DOHH2 (cell line): Measurements from ENCODE around the gene WDR64.

Experiments used
- EZH2phosphoT487 ChIP-seq: fragments of 200-600 bp; sonication (generic); IDR thresholded peaks from 2 replicates; pipeline ENCODE4 v1.6.1; 2017; ENCODE audit warnings: borderline replicate concordance, mild to moderate bottlenecking, antibody characterized with exemption, low read length, moderate library complexity, mixed read lengths
- TF ChIP-seq, protein P1 (sequence below): fragments of 200-600 bp; sonication (generic); IDR thresholded peaks from one replicate; pipeline ENCODE4 v1.5.1; 2014; ENCODE audit warnings: antibody characterized with exemption, mild to moderate bottlenecking, low read depth, low read length; ENCODE audit not compliant: poor library complexity, severe bottlenecking

DNA sequence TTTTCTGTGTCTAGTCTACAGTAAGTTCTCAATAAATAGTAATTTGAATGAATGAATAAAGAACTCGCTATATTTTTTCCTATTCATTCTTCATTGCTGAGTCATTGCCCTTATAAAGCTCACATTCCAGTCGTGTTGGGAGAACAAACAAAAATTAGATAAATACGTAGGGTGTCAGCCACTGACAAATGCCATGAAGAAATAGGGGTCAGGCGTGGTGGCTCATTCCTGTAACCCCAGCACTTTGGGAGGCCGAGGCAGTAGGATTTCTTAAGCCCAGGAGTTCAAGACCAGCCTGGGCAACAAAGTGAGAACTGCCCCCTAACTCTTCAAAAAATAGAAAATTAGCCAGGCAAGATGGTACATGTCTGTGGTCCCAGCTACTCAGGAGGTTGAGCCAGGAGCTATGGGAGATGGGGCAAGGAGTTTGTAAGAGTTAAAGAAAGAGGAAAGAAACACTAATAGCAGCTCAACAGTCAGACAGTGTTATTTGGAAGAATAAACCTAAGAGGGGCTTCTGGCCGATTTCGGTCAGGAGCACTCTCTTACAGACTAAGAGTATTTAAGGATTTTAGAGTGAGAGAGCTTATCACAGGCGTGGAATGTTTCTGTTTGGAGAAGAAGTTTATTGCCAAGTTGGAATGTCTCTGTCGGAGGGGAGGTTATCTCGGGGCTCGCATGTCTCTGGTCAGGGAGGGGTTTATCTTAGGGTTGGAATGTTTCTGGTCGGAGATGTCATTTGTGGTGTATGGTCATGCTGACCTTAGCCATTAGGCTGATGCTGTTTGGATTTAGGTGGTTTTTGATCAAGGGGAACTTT, 10.1 kb upstream of the WDR64 start:
- TF ChIP-seq, protein P1, sequence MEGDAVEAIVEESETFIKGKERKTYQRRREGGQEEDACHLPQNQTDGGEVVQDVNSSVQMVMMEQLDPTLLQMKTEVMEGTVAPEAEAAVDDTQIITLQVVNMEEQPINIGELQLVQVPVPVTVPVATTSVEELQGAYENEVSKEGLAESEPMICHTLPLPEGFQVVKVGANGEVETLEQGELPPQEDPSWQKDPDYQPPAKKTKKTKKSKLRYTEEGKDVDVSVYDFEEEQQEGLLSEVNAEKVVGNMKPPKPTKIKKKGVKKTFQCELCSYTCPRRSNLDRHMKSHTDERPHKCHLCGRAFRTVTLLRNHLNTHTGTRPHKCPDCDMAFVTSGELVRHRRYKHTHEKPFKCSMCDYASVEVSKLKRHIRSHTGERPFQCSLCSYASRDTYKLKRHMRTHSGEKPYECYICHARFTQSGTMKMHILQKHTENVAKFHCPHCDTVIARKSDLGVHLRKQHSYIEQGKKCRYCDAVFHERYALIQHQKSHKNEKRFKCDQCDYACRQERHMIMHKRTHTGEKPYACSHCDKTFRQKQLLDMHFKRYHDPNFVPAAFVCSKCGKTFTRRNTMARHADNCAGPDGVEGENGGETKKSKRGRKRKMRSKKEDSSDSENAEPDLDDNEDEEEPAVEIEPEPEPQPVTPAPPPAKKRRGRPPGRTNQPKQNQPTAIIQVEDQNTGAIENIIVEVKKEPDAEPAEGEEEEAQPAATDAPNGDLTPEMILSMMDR = no peak
- no peak for TF ChIP-seq EZH2phosphoT487
